Neural crest cell (in vitro differentiated cells): ENCODE results near the gene MED12L. TPM values are rescaled to one million over a fixed set of nuclear protein-coding genes. Genes with fewer than 3 reads are reported as not detected.
A peak's percentile ranks its signal among the peaks of the same experiment; 100 is the strongest.
"Not testable (repeated sequence)": the region's sequence is repeated elsewhere in the genome, so short reads cannot be mapped to it uniquely, and the experiment has no call there.

Experiments
- DNase-seq: peaks from one replicate; pipeline ENCODE4 v3.0.0; 2021; ENCODE audit warnings: low read depth, mixed read lengths, low spot score
- H3K27ac Mint-ChIP-seq: one replicate; pipeline ENCODE4 v1.8.0; 2021; ENCODE audit warnings: mild to moderate bottlenecking, mixed read lengths; ENCODE audit not compliant: unreplicated experiment
- H3K27me3 Mint-ChIP-seq: 2 replicates; pipeline ENCODE4 v1.8.0; 2021; ENCODE audit warnings: low read depth, mild to moderate bottlenecking, mixed read lengths
- H3K36me3 Mint-ChIP-seq: 2 replicates; pipeline ENCODE4 v1.8.0; 2021; ENCODE audit warnings: low read depth, mild to moderate bottlenecking, mixed read lengths
- H3K4me1 Mint-ChIP-seq: 2 replicates; pipeline ENCODE4 v1.8.0; 2021; ENCODE audit warnings: mixed read lengths
- H3K4me3 Mint-ChIP-seq: one replicate; pipeline ENCODE4 v1.8.0; 2021; ENCODE audit warnings: mild to moderate bottlenecking, mixed read lengths
- H3K9me3 Mint-ChIP-seq: 2 replicates; pipeline ENCODE4 v1.8.0; 2021; ENCODE audit warnings: mixed read lengths
- total RNA-seq: library from RNA; stranded (reverse); gene quantifications from 2 replicates; pipeline ENCODE4 v1.2.1, GENCODE V29; 2021
- TF ChIP-seq, protein P1 (sequence below): fragments of 200-600 bp; sonication (generic); conservative IDR thresholded peaks from 2 replicates; pipeline ENCODE4 v1.5.0; 2021; ENCODE audit warnings: antibody characterized with exemption, mild to moderate bottlenecking

MED12L gene
- total RNA-seq, 1 donor from 2014 or later, result 12.2 TPM

DNA sequence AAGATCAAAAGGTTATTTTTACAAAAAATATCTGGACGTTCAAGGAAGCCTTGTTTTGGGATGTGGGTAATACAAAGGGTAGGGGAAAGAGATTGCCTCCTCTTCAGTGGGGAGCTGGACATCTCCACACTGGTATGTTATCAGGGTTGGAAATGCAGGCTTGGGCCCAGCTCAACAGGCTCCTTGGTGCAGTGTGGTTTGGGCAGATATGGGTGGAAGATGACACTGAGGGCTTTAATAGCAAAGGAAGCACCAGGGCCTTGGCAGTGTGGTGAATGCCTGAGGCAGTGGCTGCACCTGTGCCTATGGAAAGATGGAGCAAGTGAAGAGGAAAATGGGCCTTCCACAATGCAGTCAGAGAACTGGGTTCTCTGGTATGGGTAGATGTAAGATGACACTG lies 11.2 kb upstream of the MED12L start:
- Mint-ChIP-seq H3K4me1 (no peaks in the 10 kb centered on the region), H3K27ac (no peak overlapping the region), H3K27me3 (no peaks in the 10 kb centered on the region), H3K4me3 (no peak overlapping the region), H3K36me3 (no peaks in the 10 kb centered on the region), H3K9me3 (no peaks in the 10 kb centered on the region)
- DNase-seq, result no peak
- TF ChIP-seq, protein P1, sequence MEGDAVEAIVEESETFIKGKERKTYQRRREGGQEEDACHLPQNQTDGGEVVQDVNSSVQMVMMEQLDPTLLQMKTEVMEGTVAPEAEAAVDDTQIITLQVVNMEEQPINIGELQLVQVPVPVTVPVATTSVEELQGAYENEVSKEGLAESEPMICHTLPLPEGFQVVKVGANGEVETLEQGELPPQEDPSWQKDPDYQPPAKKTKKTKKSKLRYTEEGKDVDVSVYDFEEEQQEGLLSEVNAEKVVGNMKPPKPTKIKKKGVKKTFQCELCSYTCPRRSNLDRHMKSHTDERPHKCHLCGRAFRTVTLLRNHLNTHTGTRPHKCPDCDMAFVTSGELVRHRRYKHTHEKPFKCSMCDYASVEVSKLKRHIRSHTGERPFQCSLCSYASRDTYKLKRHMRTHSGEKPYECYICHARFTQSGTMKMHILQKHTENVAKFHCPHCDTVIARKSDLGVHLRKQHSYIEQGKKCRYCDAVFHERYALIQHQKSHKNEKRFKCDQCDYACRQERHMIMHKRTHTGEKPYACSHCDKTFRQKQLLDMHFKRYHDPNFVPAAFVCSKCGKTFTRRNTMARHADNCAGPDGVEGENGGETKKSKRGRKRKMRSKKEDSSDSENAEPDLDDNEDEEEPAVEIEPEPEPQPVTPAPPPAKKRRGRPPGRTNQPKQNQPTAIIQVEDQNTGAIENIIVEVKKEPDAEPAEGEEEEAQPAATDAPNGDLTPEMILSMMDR, result no peak

DNA sequence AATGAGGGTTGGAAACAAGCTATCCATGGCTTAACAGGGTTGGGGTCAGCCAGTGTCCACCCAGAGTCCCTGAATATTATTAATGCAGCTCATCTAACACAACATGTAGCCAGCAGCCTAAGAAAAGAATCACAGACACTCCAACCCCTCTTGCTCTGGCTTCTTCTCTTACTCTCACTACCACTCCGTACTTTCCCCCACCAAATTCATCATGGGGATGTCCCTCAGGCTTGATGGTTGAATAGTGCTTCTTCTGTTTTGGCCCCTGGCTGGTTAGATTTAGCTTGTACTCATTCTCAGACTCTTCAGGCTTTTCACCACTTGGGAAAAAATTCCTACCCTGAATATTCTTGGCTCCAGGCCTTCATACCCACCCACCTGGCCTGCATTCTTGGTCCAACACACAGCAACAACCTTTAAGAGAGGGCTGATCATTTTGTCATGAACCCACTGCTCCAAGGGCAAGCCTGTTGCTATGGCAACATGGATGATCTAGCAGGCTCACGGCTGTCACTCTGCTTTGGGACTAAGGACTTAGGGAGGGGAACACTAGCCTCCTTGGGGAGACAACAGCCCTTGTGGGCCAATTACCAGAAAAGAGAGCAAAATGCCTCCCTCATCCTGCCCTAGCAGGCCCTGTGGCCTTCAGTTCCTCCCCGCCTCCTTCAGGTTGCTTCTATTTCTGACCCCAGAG lies 9.4 kb upstream of the MED12L start:
- Mint-ChIP-seq H3K4me3 (no peak overlapping the region), H3K36me3 (no peaks in the 10 kb centered on the region), H3K4me1 (no peaks in the 10 kb centered on the region), H3K27me3 (peaks cover 3% of the 10 kb centered on the region), H3K9me3 (no peaks in the 10 kb centered on the region), H3K27ac (no peak overlapping the region)
- DNase-seq, result no peak
- TF ChIP-seq, protein P1, result no peak

DNA sequence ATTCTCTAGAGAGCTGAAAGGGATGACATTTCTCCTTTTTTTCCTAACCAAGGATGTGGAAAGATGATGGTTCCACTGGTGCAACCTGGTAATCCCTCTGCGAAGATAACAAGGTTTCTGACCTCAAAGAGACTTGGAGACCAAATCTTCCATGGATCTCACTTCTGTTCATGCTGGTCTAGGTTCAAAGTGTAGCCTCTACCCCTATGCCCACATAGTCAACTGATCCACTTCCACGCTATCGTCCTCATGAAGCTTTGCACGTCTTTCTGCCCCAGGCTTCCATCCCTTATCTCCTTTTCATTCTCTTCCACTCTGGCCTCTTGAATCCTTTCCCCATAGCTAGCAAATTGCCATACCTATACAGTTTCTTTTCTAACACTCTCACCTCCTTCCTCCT lies 8.8 kb upstream of the MED12L start:
- no peak for DNase-seq
- H3K9me3 Mint-ChIP-seq, result no peaks in the 10 kb centered on the region
- no peaks in the 10 kb centered on the region for H3K4me1 Mint-ChIP-seq
- TF ChIP-seq, protein P1, result no peak
- no peak overlapping the region for H3K27ac Mint-ChIP-seq
- H3K27me3 Mint-ChIP-seq, result peaks cover 3% of the 10 kb centered on the region
- no peak overlapping the region for H3K4me3 Mint-ChIP-seq
- no peaks in the 10 kb centered on the region for H3K36me3 Mint-ChIP-seq

DNA sequence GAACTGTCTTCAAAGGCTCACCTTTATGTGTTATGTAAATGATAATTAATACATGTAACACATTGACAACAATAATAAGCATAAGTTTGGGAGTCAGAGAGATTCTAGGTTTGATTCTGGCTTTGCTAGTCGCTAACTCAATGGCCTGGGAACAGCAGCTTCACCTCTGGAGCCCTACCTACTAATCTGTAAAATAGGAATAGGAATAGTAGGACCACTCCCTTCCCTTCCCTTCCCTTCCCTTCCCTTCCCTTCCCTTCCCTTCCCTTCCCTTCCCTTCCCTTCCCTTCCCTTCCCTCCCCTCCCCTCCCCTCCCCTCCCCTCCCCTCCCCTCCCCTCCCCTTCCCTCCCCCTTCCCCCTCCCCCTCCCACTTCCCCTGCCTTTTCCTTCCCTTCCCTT lies 4.4 kb upstream of the MED12L start:
- H3K9me3 Mint-ChIP-seq, H3K4me3 Mint-ChIP-seq, DNase-seq, H3K4me1 Mint-ChIP-seq, H3K27ac Mint-ChIP-seq, H3K36me3 Mint-ChIP-seq: not testable (repeated sequence)
- peaks cover 30% of the 10 kb centered on the region for H3K27me3 Mint-ChIP-seq

DNA sequence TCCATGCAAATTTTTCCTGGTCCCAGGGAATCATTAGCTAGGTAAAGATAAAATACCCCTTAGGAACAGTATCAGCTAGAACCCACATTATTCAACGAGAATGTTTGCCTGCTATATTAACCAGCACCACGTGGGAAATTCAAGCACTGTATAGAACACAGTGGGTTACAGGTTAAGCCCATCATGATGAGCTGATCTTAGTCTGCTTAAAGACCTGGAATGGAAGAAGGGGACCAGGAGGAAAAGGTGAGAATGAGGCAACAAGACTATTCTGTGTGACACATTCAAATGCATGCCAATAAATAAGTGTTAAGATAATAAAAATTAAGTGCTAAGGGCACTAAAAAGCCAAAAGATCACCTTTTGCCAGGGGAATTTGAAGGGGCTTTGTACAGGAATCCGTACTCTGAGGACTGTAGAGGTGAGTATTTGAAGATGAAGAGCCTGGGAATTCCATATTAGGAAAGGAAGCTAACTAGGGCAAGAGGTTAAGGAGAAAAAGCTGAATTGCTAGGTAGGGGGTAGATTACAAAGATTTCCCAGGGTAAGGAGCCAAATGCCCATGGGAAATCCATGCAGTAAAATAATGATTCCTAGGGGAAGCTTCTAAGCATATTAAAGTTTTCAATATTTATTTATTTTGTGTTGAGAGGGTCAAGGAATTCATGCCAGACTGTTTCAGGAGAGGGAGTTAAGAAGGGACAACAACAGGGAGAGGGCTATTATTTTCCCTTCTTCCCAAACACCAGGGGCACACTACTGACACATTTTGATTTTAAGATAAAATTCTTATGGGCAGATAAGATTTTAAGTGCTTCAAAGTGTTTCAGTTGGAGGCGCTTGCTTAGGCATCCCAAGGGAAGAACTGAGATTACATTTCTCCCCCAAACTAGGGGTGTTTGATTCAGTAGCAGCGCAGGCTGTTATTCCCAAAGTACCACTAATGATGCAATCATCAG lies 2.3 kb upstream of the MED12L start:
- Mint-ChIP-seq H3K4me3 (peak overlapping the region; percentile 87), H3K4me1 (peaks cover 13% of the 10 kb centered on the region), H3K9me3 (no peaks in the 10 kb centered on the region), H3K27me3 (peaks cover 36% of the 10 kb centered on the region), H3K36me3 (no peaks in the 10 kb centered on the region), H3K27ac (no peak overlapping the region)
- DNase-seq, result no peak
- TF ChIP-seq, protein P1, result no peak

DNA sequence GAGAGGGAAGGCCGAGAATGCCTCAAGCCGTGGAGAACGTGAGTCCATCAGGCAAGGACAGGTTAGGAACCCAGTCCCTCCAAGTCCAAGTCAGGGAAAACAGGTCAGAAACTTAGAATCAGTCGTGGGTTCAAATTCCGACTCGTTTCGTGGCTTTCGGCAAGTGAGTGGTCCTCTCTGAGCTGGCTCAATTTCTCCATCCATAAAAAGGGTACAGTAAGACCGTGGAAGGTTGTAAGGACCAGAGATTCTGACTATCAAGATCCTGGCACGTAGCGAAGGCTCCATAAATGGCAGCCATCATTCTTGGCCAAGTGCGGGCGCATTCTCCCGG lies 604 bp upstream of the MED12L start:
- H3K4me3 Mint-ChIP-seq, result peak overlapping the region; percentile 87
- no peaks in the 10 kb centered on the region for H3K36me3 Mint-ChIP-seq
- TF ChIP-seq, protein P1, result no peak
- H3K9me3 Mint-ChIP-seq, result no peaks in the 10 kb centered on the region
- no peak overlapping the region for H3K27ac Mint-ChIP-seq
- H3K4me1 Mint-ChIP-seq, result peaks cover 13% of the 10 kb centered on the region
- no peak for DNase-seq
- peaks cover 36% of the 10 kb centered on the region for H3K27me3 Mint-ChIP-seq
